Endothelial cell of umbilical vein (primary cell): Measurements from ENCODE around the gene ROBO2. TPM values are rescaled to one million over a fixed set of nuclear protein-coding genes. Genes with fewer than 3 reads are reported as not detected.

ENCODE experiments used
- BruUV-seq: library from RNA; stranded (reverse); fragments of 400-500 nt; replicated peaks from 2 replicates; lab custom pipeline; 2021; lab: Mats Ljungman, UMichigan
- CTCF ChIA-PET: fragments of 300-600, 350-600 bp; sonication (Branson Sonifier 250); formaldehyde crosslinking; loops from one replicate; lab custom pipeline; 2021; ENCODE audit warnings: antibody characterized with exemption, inconsistent platforms; lab: Charles Lee
- POLR2A ChIA-PET: fragments of 300-600, 350-600 bp; sonication (Branson Sonifier 250); formaldehyde crosslinking; loops from one replicate; lab custom pipeline; 2021; ENCODE audit warnings: antibody characterized with exemption, inconsistent platforms; lab: Charles Lee
- DNase-seq: peaks from one replicate; pipeline ENCODE4 v3.0.0-alpha.2; 2011; ENCODE audit warnings: low read depth, low spot score
- FAIRE-seq: peaks from 2 replicates; lab custom pipeline; 2011; peaks lifted over from hg19 to GRCh38; lab: Jason Lieb, UNC
- H2AFZ ChIP-seq: 2 replicates; pipeline ENCODE4 v1.6.0; 2012; ENCODE audit warnings: low read depth, low read length, control low read depth, inconsistent platforms
- H3K27ac ChIP-seq: 2 replicates; pipeline ENCODE4 v1.5.1; 2011; ENCODE audit warnings: low read depth, mild to moderate bottlenecking, control low read depth, low read length, moderate library complexity; ENCODE audit not compliant: insufficient read depth
- H3K27me3 ChIP-seq, 2 experiments: 2 replicates each; pipeline versions ENCODE4 v1.6.0 to v1.6.1; 2011; ENCODE audit warnings: low read length in 2 of 2, mixed read lengths in 1 of 2; ENCODE audit not compliant: control insufficient read depth in 2 of 2, insufficient read depth in 2 of 2
- H3K36me3 ChIP-seq, 2 experiments: 2 replicates in 1 of 2; 3 replicates in 1 of 2; pipeline ENCODE4 v1.5.1; 2011; ENCODE audit warnings: low read length in 2 of 2, mild to moderate bottlenecking in 1 of 2, moderate library complexity in 1 of 2; ENCODE audit not compliant: control insufficient read depth in 2 of 2, insufficient read depth in 2 of 2; ENCODE audit errors: extremely low read depth in 1 of 2
- H3K4me1 ChIP-seq: 3 replicates; pipeline ENCODE4 v1.5.1; 2011; ENCODE audit warnings: mild to moderate bottlenecking, low read length; ENCODE audit not compliant: control insufficient read depth, insufficient read depth; ENCODE audit errors: extremely low read depth
- H3K4me2 ChIP-seq: 2 replicates; pipeline ENCODE4 v1.6.1; 2011; ENCODE audit warnings: low read length, control low read depth, mixed read lengths; ENCODE audit not compliant: insufficient read depth
- H3K4me3 ChIP-seq, 3 experiments: fragments of 200-600 bp in 1 of 3; sonication (generic), shearing (Covaris generic) in 1 of 3; replicated peaks in 1 of 3; 2 replicates each; pipeline ENCODE4 v1.5.1; 2011 to 2016; ENCODE audit warnings: control low read depth in 3 of 3, low read length in 3 of 3, mild to moderate bottlenecking in 2 of 3, inconsistent platforms in 1 of 3, low read depth in 1 of 3, moderate library complexity in 1 of 3; ENCODE audit not compliant: insufficient read depth in 1 of 3
- H3K79me2 ChIP-seq: 2 replicates; pipeline ENCODE4 v1.6.0; 2012; ENCODE audit warnings: low read length, inconsistent platforms; ENCODE audit not compliant: control insufficient read depth, insufficient read depth
- H3K9ac ChIP-seq: replicated peaks from 2 replicates; pipeline ENCODE3; 2011; ENCODE audit warnings: low read length, control low read depth; ENCODE audit not compliant: insufficient read depth; ENCODE audit errors: extremely low read depth
- H3K9me1 ChIP-seq: replicated peaks from 3 replicates; pipeline ENCODE4 v1.6.0; 2011; ENCODE audit warnings: mild to moderate bottlenecking, low read length; ENCODE audit not compliant: control insufficient read depth, insufficient read depth; ENCODE audit errors: extremely low read depth
- H3K9me3 ChIP-seq: replicated peaks from 2 replicates; pipeline ENCODE4 v1.5.1; 2012; ENCODE audit warnings: low read length, inconsistent platforms; ENCODE audit not compliant: control insufficient read depth, insufficient read depth
- H4K20me1 ChIP-seq: replicated peaks from 2 replicates; pipeline ENCODE3; 2011; ENCODE audit warnings: mild to moderate bottlenecking, low read length; ENCODE audit not compliant: control insufficient read depth, insufficient read depth; ENCODE audit errors: extremely low read depth
- EZH2 ChIP-seq: IDR thresholded peaks from 2 replicates; pipeline ENCODE4 v1.6.1; 2012; ENCODE audit warnings: borderline replicate concordance, low read depth, mild to moderate bottlenecking, moderate library complexity, low read length, inconsistent platforms; ENCODE audit not compliant: severe bottlenecking
- FOS ChIP-seq: IDR thresholded peaks from 2 replicates; pipeline ENCODE4 v1.6.1; 2011; ENCODE audit warnings: mild to moderate bottlenecking, low read length, moderate library complexity, borderline replicate concordance; ENCODE audit not compliant: insufficient read depth
- GATA2 ChIP-seq: IDR thresholded peaks from 2 replicates; pipeline ENCODE4 v1.7.0; 2011; ENCODE audit warnings: low read depth, mild to moderate bottlenecking, moderate library complexity, mixed read lengths, low read length; ENCODE audit not compliant: insufficient read length, insufficient read depth
- JUN ChIP-seq: IDR thresholded peaks from 2 replicates; pipeline ENCODE4 v1.6.1; 2011; ENCODE audit warnings: borderline replicate concordance, low read depth; ENCODE audit not compliant: insufficient read length, insufficient read depth
- MYC ChIP-seq: IDR thresholded peaks from one replicate; pipeline ENCODE4 v1.6.1; 2011; ENCODE audit warnings: mild to moderate bottlenecking, low read depth, low read length
- POLR2A ChIP-seq: IDR thresholded peaks from 2 replicates; pipeline ENCODE4 v1.6.1; 2012; ENCODE audit warnings: low read depth, mild to moderate bottlenecking, control low read depth, low read length
- POLR2AphosphoS5 ChIP-seq: IDR thresholded peaks from 2 replicates; pipeline ENCODE4 v1.6.1; 2012; ENCODE audit warnings: low read depth, mild to moderate bottlenecking, control low read depth, low read length, moderate library complexity; ENCODE audit not compliant: insufficient read depth
- dilution Hi-C: fragments of 300-500 bp; cut with MboI; formaldehyde crosslinking; loops from one replicate; pipeline ENCODE4 v1.15.0; 2019; ENCODE audit warnings: low sequenced_read_pairs; ENCODE audit not compliant: extremely low pct_ligation_motif_present
- intact Hi-C: fragments of 100-400 bp; cut with micrococcal nuclease; formaldehyde crosslinking; loops from one replicate; pipeline ENCODE4 v1.10.0; 2022
- polyA plus RNA-seq, 4 experiments: library from polyadenylated mRNA; depleted of rRNA in 3 of 4; stranded (reverse) in 3 of 4; unstranded in 1 of 4; fragments of >200 nt; gene quantifications; 2 replicates each; pipeline versions ENCODE4 v1.2.1 to v1.2.3, GENCODE V29; 2011 to 2012; ENCODE audit warnings: missing spikeins in 1 of 4
- total RNA-seq: library from RNA; stranded (reverse); gene quantifications from 2 replicates; pipeline ENCODE4 v1.2.3, GENCODE V29; 2021
- TF ChIP-seq, protein P1 (sequence below), 2 donors: IDR thresholded peaks; 1 replicate in 1 of 2; 2 replicates in 1 of 2; pipeline ENCODE4 v1.5.1; 2011; ENCODE audit warnings: low read length in 2 of 2, mild to moderate bottlenecking in 2 of 2, moderate library complexity in 2 of 2, control low read depth in 1 of 2, inconsistent platforms in 1 of 2, low read depth in 1 of 2; ENCODE audit not compliant: insufficient read depth in 1 of 2; ENCODE audit errors: extremely low read depth in 1 of 2
- TF ChIP-seq, protein P2 (sequence below): IDR thresholded peaks from 2 replicates; pipeline ENCODE4 v1.6.1; 2011; ENCODE audit not compliant: insufficient read depth, insufficient read length

Gene ROBO2
- total and polyA plus RNA-seq, 2 donors (not counting 3 experiments of a cell fraction or from before 2014, with no cell fraction given): not detected

DNA sequence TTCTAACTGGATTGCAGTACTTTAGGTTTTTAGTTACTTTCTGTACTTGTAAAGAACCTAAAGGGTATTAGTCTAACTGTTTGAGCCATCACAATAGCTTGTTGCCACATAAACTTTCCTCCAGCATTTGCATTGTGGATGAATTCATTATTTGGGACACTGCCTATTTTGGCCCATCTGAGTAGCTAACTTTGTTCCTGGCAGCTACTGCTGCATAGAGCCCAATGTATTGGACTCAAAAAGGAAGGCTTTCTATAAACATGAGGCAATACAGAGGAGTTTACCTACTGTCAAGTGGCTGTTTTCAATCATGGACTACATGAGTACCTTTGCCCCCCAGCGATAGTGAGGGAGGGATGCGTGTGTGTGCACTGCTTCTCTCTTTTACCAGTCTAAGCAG lies 1.9 kb downstream of the ROBO2 start:
- intact Hi-C loops (no loop called here), dilution Hi-C loops (no loop called here)
- Histone ChIP-seq H3K9me3 (no peaks in the 10 kb centered on the region), H3K27ac (no peak overlapping the region), H3K4me3 (no peak overlapping the region), H3K9me1 (no peaks in the 10 kb centered on the region), H2AFZ (no peak overlapping the region), H3K9ac (no peak overlapping the region), H4K20me1 (no peaks in the 10 kb centered on the region), H3K4me1 (peaks cover 11% of the 10 kb centered on the region), H3K27me3 (peaks cover 17 to 26% of the 10 kb centered on the region in 2 experiments), H3K79me2 (no peaks in the 10 kb centered on the region), H3K4me2 (no peak overlapping the region), H3K36me3 (no peaks in the 10 kb centered on the region)
- no TSS peak for BruUV-seq
- DNase-seq: no peak
- ChIA-PET CTCF (interaction anchor here (2.1 kb wide), 1 partner anchor 1604 kb away, joined by 6 read pairs; no protein-coding TSS in a partner anchor), POLR2A (no interaction called here)
- no peak for FAIRE-seq
- no peak for TF ChIP-seq EZH2
- TF ChIP-seq FOS: no peak
- TF ChIP-seq JUN: no peak
- TF ChIP-seq, protein P1, sequence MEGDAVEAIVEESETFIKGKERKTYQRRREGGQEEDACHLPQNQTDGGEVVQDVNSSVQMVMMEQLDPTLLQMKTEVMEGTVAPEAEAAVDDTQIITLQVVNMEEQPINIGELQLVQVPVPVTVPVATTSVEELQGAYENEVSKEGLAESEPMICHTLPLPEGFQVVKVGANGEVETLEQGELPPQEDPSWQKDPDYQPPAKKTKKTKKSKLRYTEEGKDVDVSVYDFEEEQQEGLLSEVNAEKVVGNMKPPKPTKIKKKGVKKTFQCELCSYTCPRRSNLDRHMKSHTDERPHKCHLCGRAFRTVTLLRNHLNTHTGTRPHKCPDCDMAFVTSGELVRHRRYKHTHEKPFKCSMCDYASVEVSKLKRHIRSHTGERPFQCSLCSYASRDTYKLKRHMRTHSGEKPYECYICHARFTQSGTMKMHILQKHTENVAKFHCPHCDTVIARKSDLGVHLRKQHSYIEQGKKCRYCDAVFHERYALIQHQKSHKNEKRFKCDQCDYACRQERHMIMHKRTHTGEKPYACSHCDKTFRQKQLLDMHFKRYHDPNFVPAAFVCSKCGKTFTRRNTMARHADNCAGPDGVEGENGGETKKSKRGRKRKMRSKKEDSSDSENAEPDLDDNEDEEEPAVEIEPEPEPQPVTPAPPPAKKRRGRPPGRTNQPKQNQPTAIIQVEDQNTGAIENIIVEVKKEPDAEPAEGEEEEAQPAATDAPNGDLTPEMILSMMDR (IDR thresholded peaks at IDR 0.05; ENCODE audit: extremely low read depth in 1 of 2, insufficient read depth in 1 of 2, low read depth in 1 of 2, low read length in 2 of 2): no peak
- TF ChIP-seq MYC: no peak
- no peak for TF ChIP-seq POLR2AphosphoS5
- no peak for TF ChIP-seq POLR2A
- TF ChIP-seq, protein P2, sequence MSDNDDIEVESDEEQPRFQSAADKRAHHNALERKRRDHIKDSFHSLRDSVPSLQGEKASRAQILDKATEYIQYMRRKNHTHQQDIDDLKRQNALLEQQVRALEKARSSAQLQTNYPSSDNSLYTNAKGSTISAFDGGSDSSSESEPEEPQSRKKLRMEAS: no peak
- no peak for TF ChIP-seq GATA2
